Muscle layer of duodenum (tissue), 2 donors: ENCODE results near the gene SNCA.

Experiments
- H3K27ac ChIP-seq: one replicate; pipeline ENCODE4 v1.7.0; 2013; ENCODE audit warnings: mild to moderate bottlenecking, low read length
- H3K27me3 ChIP-seq: one replicate; pipeline ENCODE4 v1.7.0; 2013; ENCODE audit warnings: low read depth, mild to moderate bottlenecking, control low read depth, low read length
- H3K36me3 ChIP-seq, 2 donors: one replicate each; pipeline ENCODE4 v1.7.0; 2013; ENCODE audit warnings: low read length in 2 of 2, control low read depth in 1 of 2, mild to moderate bottlenecking in 1 of 2; ENCODE audit not compliant: insufficient read depth in 2 of 2, control insufficient read depth in 1 of 2
- H3K4me1 ChIP-seq, 2 donors: one replicate each; pipeline ENCODE4 v1.7.0; 2013; ENCODE audit warnings: low read length in 2 of 2, mild to moderate bottlenecking in 2 of 2, control low read depth in 1 of 2, moderate library complexity in 1 of 2; ENCODE audit not compliant: insufficient read depth in 2 of 2, control insufficient read depth in 1 of 2
- H3K4me3 ChIP-seq, 2 donors: one replicate each; pipeline ENCODE4 v1.7.0; 2013; ENCODE audit warnings: low read length in 2 of 2, low read depth in 1 of 2, mild to moderate bottlenecking in 1 of 2
- H3K9me3 ChIP-seq, 2 donors: one replicate each; pipeline ENCODE4 v1.7.0; 2013; ENCODE audit warnings: low read length in 2 of 2, control low read depth in 1 of 2, mild to moderate bottlenecking in 1 of 2; ENCODE audit not compliant: control insufficient read depth in 1 of 2
- donor health status: healthy.

The SNCA gene

GRCh38 chr4:89836897-89837384 lies at the start of gene SNCA:
Gene SNCA, minus strand, starts transcription at chr4:89837161. Its CDS starts 1,494 bp downstream, at chr4:89835667.
- Histone ChIP-seq H3K27ac (no peak within 1 kb of the TSS), H3K4me1 (peaks cover 0 to 20% of the 10 kb centered on the region in 2 donors), H3K9me3 (no peaks in the 10 kb centered on the region), H3K27me3 (peaks cover 13% of the 10 kb centered on the region), H3K36me3 (no peaks in the 10 kb centered on the region), H3K4me3 (peak within 1 kb of the TSS; percentile 68 to 78)

GRCh38 chr4:89879215-89879614 lies 42.3 kb upstream of the SNCA start:
- Histone ChIP-seq H3K9me3 (no peaks in the 10 kb centered on the region), H3K27me3 (no peaks in the 10 kb centered on the region), H3K27ac (no peak overlapping the region), H3K4me3 (no peak overlapping the region), H3K4me1 (no peaks in the 10 kb centered on the region), H3K36me3 (no peaks in the 10 kb centered on the region)

GRCh38 chr4:89878611-89879010 lies 41.6 kb upstream of the SNCA start:
- H3K4me3 ChIP-seq: no peak overlapping the region
- no peak overlapping the region for H3K27ac ChIP-seq
- no peaks in the 10 kb centered on the region for H3K36me3 ChIP-seq
- H3K4me1 ChIP-seq: no peaks in the 10 kb centered on the region
- H3K9me3 ChIP-seq: no peaks in the 10 kb centered on the region
- no peaks in the 10 kb centered on the region for H3K27me3 ChIP-seq

GRCh38 chr4:89876548-89876947 lies 39.6 kb upstream of the SNCA start:
- no peaks in the 10 kb centered on the region for H3K4me1 ChIP-seq
- H3K36me3 ChIP-seq: no peaks in the 10 kb centered on the region
- no peaks in the 10 kb centered on the region for H3K9me3 ChIP-seq
- no peak overlapping the region for H3K27ac ChIP-seq
- H3K27me3 ChIP-seq: no peaks in the 10 kb centered on the region
- no peak overlapping the region for H3K4me3 ChIP-seq

GRCh38 chr4:89871211-89871610 lies 34.2 kb upstream of the SNCA start:
- Histone ChIP-seq H3K27me3 (no peaks in the 10 kb centered on the region), H3K27ac (no peak overlapping the region), H3K4me1 (no peaks in the 10 kb centered on the region), H3K36me3 (no peaks in the 10 kb centered on the region), H3K4me3 (no peak overlapping the region), H3K9me3 (no peaks in the 10 kb centered on the region)

GRCh38 chr4:89868999-89869589 lies 32.1 kb upstream of the SNCA start:
- H3K27me3 ChIP-seq: no peaks in the 10 kb centered on the region
- no peak overlapping the region for H3K27ac ChIP-seq
- no peaks in the 10 kb centered on the region for H3K9me3 ChIP-seq
- no peak overlapping the region for H3K4me3 ChIP-seq
- no peaks in the 10 kb centered on the region for H3K4me1 ChIP-seq
- no peaks in the 10 kb centered on the region for H3K36me3 ChIP-seq

GRCh38 chr4:89868276-89868675 lies 31.3 kb upstream of the SNCA start:
- H3K27me3 ChIP-seq: no peaks in the 10 kb centered on the region
- no peak overlapping the region for H3K4me3 ChIP-seq
- no peaks in the 10 kb centered on the region for H3K36me3 ChIP-seq

GRCh38 chr4:89863533-89863932 lies 26.6 kb upstream of the SNCA start:
- Histone ChIP-seq H3K9me3 (no peaks in the 10 kb centered on the region), H3K27ac (no peak overlapping the region), H3K27me3 (no peaks in the 10 kb centered on the region), H3K4me1 (no peaks in the 10 kb centered on the region), H3K36me3 (no peaks in the 10 kb centered on the region), H3K4me3 (no peak overlapping the region)

More at GRCh38 chr4:89868276-89868675, 31.3 kb upstream of the SNCA start:
- no peaks in the 10 kb centered on the region for H3K4me1 ChIP-seq
- H3K9me3 ChIP-seq: no peaks in the 10 kb centered on the region
- H3K27ac ChIP-seq: no peak overlapping the region

- Histone ChIP-seq H3K9me3 (peaks cover 0 to 2% of the 10 kb centered on the region in 2 donors), H3K27ac (no peak overlapping the region), H3K27me3 (no peaks in the 10 kb centered on the region), H3K36me3 (no peaks in the 10 kb centered on the region), H3K4me1 (no peaks in the 10 kb centered on the region), H3K4me3 (no peak overlapping the region)
Measured at GRCh38 chr4:89860971-89861370, 24.0 kb upstream of the SNCA start.

- no peaks in the 10 kb centered on the region for H3K27me3 ChIP-seq
- no peak overlapping the region for H3K4me3 ChIP-seq
- H3K4me1 ChIP-seq: no peaks in the 10 kb centered on the region
- no peaks in the 10 kb centered on the region for H3K36me3 ChIP-seq
- no peak overlapping the region for H3K27ac ChIP-seq
- peaks cover 0 to 2% of the 10 kb centered on the region in 2 donors for H3K9me3 ChIP-seq
Measured at GRCh38 chr4:89855236-89855635, 18.3 kb upstream of the SNCA start.

GRCh38 chr4:89847571-89848325 lies 10.8 kb upstream of the SNCA start:
- Histone ChIP-seq H3K27me3 (no peaks in the 10 kb centered on the region), H3K9me3 (no peaks in the 10 kb centered on the region), H3K36me3 (no peaks in the 10 kb centered on the region), H3K27ac (no peak overlapping the region), H3K4me1 (no peaks in the 10 kb centered on the region), H3K4me3 (no peak overlapping the region)
